Stimulated activated CD4-positive, alpha-beta T cell treated with anti-CD3 and anti-CD28 coated beads, Interleukin-12 subunit alpha, Interleukin-12 subunit beta, amount 100 ng/mL, for 4 hours (primary cell): Measurements from ENCODE around the gene GSDMA.

ENCODE experiments used
- DNase-seq: peaks from one replicate; pipeline ENCODE4 v3.0.0-alpha.2; 2020

Gene GSDMA

DNA sequence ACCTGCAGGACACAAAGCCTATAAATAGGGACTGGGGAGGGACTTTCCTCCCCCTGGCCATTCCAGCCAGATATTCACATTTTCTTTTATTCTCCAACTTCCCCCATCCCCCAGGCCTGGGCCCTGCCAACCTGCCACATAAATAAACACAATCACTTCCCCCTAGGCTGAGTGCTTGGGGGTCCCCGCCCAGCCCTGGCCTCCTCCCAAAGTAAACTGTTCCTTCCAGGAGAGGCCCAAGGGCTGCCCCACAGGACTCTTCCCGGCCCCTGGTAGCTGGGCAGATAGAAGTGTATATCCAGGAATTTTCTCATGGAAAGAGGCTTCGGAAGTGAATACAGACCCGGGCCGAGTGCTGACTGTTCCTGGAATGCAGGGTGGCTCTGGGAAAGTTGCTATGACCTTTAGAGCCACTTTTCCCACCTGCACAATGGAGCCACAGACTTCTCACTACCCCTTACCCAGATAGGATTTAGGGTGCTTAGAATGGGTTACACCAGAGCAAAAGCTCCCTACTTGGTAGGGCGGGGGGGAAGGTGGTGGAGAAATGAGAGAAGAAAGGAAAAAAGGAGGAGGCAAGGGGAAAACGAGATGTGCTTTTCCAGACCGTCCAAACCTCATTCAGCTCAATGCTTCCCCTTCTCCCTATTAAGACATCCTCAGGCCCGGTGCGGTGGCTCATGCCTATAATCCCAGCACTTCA lies 60.9 kb downstream of the GSDMA start:
- DNase-seq, result no peak

DNA sequence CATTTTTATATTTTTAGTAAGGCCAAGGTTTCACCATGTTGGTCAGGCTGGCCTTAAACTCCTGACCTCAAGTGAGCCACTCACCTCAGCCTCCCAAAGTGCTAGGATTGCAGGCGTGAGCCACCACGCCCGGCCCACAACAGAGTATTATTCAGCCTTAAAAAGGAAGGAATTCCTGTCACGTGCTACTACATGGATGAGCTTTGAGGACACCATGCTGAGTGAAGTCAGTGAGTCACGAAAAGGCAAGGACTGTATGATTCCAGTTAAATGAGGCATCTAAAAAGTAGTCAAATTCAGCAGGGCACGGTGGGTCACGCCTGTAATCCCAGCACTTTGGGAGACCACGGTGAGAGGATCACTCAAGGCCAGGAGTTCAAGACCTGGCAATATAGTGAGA lies 62.1 kb downstream of the GSDMA start:
- no peak for DNase-seq

DNA sequence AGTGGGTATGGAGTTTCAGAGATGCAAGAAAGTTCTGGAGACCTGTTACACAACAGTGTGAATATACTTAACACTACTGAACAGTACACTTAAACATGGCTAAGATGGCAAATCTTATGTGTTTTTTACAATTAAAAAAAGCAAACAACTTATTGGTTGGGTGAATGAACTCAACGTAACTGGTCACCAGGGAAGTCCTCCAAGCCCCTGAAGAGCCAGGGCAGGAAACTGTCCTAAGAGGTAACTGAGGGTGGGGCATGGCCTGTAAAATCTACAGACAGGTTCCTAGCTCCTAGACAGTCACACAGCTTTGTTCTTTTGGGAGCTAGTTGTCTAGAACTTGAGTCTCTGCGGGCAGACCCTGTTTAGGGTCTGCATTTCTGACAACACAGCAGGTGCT lies 62.8 kb downstream of the GSDMA start:
- DNase-seq, result no peak

DNA sequence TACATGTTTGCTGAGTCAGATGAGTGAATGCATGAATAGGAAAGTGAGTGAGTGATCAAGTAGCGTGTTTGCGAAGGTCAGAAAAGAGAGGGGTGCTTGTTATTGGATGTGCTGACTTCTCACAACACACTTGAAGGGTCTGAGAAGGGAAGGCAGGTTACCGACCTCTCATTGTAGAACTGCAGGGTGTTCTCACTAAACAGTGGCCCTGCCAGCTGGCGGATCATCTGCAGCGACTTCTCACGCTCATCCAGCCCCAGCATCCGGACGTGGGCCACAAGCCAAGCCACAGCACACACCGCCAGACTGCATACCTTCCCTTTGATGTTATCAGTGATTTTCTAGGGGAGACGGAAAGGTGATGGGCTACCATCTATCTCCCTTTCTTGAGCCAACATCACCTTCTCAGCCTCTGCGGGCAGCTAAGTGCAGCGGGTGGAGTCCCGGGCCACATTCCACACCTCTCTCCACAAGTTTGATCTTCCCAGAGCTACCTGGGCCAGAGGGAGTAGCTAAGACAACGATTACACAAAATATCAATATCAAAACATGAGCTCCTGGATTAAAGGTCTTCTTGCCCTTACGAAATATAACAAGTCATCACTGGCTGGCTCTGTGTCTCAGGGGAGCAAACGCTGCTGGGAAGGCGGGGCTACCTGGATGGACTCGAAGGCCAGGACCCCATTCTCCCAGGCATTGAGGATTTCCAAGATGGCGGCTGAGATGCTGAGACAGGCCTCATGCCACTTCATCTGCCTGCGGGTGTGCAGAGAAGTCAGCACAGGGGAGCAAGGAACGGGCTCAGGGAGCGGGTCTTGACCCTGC lies 63.4 kb downstream of the GSDMA start:
- DNase-seq, result no peak

DNA sequence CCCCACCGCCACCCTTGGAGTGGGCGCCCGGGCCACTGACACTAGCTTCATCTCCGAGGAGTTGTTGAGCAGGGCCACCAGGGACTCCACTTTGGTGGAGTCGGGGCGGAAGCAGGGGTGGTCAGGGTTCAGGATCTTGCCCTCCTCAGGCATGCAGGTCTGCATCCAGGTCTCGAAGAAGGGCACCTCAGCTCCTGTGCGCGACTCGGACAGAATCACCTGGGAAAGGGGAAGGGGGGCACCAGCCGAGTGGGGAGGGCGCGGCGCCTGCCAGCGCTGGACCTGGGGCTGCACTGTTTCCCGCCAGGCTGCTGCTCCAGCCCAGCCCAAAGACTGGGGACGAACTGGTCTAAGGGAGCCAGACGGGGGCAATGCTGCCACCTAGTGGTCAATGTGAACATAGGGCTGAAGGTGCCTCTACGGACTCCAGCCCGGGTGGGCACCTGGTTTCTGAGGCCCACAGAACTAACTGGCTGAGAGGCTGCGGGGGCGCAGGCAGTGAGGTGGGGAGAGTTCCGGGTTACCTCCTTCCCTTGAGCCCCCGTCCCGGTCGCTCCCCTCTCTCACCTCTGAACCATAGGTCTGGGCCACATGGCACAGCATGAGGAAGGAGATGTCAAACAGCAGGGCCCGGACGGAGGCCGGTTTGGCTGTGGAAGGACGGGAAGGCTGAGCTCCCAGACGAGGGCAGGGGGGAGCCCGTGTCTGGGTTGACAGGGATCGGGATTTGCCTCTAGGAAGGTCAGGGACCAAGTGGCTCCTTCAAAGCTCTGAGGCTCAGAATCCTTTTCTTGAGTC lies 64.2 kb downstream of the GSDMA start:
- DNase-seq, result peak; percentile 68
